MV-4-11 (cell line): ENCODE measurements around the gene ING5.

Source experiments
- DNase-seq: peaks from one replicate; lab custom pipeline; 2025; lab: John Stamatoyannopoulos, UW

Gene ING5

DNA sequence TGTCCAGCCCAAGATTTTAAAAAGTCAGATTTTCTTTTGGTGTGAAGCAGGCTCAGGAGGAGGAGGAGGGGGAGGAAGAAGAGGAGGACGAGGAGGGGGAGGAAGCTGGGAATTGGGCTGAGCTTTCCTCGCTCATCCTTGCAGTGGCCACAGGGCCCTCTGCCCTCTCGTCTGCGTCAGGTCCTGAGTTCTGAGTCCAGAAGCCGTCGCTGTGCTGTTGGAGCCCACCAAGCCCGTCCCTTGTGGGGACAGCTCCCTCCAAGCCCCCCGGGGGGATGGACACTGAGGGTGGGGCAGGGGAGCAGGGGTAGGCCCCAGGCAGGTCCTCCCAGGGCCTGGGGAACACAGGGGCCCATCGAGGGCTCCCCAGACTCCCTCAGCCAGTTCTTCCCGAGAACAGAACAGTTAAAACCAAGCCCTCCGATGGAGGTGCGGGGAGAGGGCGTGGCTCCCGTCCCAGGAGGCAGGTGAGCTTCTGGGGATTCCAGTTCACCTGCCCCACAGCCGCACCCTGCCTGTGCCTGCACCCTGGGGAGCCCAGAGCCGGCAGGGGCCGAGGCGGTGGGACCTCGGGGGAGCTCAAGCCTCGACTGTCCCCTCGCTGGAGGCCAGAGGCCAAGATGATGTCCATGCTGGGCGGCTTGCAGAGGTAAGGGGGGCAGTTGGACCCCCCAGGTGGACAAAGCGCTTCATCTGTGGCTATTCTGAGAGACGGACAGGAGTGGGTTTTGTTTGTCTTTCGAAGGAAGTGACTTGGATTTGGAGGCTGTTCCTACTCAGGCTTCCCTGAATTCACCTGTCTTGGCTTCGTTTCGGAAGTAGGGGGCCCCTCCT is 74.7 kb downstream of the ING5 start, which contains the start of gene GAL3ST2:
GAL3ST2 (plus strand) TSS at position 487 of the 834 bp plus-strand sequence; CDS start at position 621, 134 bp downstream.
- DNase-seq: no peak

DNA sequence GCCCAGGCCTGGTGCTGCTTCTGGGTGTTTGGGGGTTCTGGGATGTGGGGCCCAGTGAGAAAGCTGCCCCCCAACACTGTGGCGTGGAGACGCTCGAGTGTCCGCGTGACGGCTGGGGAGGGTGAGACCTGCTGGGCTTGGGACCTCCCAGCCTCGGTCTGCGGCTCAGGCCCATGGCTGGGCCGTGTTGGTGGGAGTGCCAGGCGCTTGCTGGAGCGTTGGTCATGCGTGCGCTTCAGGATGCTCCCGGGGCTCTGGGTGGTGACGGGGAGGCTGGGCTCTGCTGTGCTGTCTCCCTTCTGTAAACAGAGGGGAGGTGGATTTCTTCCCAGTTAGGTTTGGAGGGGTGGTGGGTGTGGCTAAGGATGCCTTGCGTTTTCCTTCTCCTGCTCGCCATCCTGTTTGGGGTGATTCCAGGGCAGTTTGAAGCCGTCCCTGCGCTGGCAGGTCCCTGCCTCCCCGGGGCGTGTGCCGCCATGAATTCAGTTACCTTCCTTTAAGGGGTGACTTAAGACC is 75.4 kb downstream of the ING5 start:
- DNase-seq: no peak

DNA sequence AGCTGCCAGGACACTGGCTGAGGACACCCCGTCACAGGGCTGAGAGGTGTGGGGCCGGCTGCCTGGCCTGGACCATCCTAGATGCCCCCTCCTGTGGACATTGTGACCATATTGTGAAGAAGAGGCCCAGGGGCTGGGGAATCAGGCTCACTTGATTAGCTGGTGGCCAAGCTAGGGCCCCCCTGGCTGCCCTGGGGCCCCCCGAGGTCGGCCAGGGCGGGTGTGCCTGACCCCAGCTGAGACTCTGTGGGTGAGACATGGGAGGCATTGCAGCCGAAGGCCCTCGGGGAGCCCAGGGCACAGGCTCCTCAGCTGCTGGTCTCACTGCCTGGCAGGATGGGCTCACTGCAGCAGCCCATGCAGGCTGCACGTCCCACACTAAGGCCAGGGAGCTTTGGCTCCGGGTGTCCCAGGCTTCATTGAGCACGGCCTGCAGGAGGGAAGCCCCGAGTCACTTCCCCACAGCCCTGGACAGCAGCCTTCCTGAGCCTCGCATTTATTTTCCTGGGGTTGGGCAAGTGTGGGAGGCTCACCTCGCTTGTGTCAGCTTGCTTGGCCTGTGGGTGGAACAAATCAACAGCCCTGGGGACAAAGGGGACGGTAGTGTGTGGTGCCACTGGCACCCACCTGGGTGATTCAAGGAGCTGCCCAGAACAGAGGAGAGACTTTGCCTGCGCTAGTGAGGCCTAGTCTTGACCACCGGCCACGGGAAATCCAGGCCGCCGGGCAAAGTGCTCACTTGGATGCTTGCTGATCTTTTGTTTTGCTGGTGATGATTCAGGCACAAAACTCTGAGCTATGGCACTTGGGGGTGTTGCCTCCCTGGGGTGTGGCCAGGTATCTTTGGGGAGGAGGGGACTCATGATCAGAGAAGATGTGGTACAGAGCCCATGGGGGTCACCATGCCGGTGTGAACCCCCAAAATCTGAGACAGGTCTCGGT is 76.1 kb downstream of the ING5 start:
- no peak for DNase-seq
